ENCODE data around the gene ZNF385B.

Gene ZNF385B

DNA sequence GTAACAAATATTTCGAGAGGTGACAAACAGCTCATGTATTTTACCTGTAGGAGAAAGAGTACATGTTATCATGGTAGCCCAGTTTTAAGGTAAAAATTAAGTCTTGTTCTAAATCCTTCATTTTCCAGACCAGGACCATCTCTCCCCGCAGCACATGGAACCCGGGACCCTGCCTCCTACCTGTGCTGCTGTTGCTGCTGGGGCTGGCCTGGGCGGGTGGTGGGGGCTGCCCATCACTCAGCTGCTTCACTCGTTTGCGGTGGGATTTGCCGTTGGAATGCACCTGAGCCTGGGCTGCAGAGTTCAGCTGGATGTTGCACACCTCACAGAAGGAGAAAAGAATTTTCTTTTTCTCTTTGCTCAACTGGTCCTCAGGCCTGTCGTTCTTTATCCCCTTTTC is 92.1 kb downstream of the ZNF385B start:
- in situ Hi-C loops (cut with HindIII; ENCODE audit: low sequenced_read_pairs), result no loop called here
- no peak for DNase-seq (ENCODE audit: low read depth, low spot score)
- H3K4me3 ChIP-seq (ENCODE audit: low read depth, low read length), result no peak overlapping the region
- no peak for TF ChIP-seq CTCF (IDR thresholded peaks at IDR 0.05; ENCODE audit: low read depth, low read length)

DNA sequence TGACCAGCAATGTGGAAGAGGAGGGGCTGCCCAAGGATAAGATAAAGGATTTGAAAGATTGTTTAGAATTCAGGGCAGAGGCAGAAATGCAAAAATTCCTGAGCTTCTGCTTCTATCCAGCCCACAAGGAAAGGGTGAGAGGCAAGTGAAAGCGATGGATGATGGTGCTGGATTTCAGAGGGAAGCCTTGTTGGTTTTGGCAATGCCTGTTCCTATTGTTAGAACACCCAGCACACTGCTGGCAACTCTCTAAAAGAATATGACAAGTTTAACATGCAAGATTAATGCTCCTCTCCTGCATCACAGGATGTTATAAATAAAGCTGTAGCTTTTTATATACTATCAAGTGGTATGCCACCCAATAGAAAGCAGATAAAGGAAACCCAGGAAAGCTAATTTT is 92.6 kb downstream of the ZNF385B start:
- H3K4me3 ChIP-seq (ENCODE audit: low read depth, low read length), result no peak overlapping the region
- in situ Hi-C loops (cut with HindIII; ENCODE audit: low sequenced_read_pairs), result no loop called here
- peak; percentile 66 for DNase-seq (ENCODE audit: low read depth, low spot score)
- TF ChIP-seq CTCF (IDR thresholded peaks at IDR 0.05; ENCODE audit: low read depth, low read length), result no peak

DNA sequence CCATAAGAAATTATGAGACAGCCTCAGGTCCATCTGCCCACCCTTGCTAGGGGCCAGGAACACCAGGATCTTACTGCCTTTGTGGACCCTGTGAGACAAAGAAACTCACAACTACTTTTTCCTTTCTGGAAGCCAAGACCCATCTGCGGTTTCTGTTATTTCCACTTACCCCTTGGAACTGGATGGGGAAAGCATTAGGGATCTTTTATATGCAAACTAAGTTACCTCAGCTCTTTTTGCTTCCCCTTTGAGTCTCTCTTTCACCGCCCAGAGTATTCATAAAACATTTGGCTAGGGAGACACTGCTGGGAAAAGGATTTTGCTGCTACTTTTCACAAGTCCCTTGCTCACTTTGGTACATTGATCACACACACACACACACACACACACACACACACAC is 95.7 kb downstream of the ZNF385B start:
- no peak for TF ChIP-seq CTCF (IDR thresholded peaks at IDR 0.05; ENCODE audit: low read depth, low read length)
- DNase-seq (ENCODE audit: low read depth, low spot score), result no peak
- in situ Hi-C loops (cut with HindIII; ENCODE audit: low sequenced_read_pairs), result no loop called here
- no peak overlapping the region for H3K4me3 ChIP-seq (ENCODE audit: low read depth, low read length)

DNA sequence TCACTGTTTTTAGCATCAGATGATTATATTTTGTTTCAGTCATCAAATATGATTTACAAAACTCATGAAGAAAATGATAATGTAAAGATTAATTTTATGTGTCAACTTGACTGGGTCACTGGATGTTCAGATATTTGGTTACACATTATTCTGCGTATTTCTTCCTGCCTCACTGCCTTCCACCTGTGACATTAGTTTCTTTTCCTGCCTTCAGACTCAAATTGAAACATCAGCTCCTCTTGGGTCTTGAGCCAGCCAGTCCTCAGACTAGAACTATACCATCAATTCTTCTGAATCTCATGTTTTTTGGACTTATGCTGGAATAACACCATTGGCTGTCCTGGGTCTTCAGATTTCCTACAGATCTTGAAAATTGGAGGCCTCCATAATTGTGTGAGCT is 96.7 kb downstream of the ZNF385B start:
- DNase-seq (ENCODE audit: low read depth, low spot score), result no peak
- no peak overlapping the region for H3K4me3 ChIP-seq (ENCODE audit: low read depth, low read length)
- no peak for TF ChIP-seq CTCF (IDR thresholded peaks at IDR 0.05; ENCODE audit: low read depth, low read length)
- in situ Hi-C loops (cut with HindIII; ENCODE audit: low sequenced_read_pairs), result no loop called here

- DNase-seq (ENCODE audit: low read depth, low spot score), result no peak
- in situ Hi-C loops (cut with HindIII; ENCODE audit: low sequenced_read_pairs), result no loop called here
- no peak overlapping the region for H3K4me3 ChIP-seq (ENCODE audit: low read depth, low read length)
- no peak for TF ChIP-seq CTCF (IDR thresholded peaks at IDR 0.05; ENCODE audit: low read depth, low read length)
Observed at GRCh38 chr2:179758636-179759035, 102.8 kb downstream of the ZNF385B start.

DNA sequence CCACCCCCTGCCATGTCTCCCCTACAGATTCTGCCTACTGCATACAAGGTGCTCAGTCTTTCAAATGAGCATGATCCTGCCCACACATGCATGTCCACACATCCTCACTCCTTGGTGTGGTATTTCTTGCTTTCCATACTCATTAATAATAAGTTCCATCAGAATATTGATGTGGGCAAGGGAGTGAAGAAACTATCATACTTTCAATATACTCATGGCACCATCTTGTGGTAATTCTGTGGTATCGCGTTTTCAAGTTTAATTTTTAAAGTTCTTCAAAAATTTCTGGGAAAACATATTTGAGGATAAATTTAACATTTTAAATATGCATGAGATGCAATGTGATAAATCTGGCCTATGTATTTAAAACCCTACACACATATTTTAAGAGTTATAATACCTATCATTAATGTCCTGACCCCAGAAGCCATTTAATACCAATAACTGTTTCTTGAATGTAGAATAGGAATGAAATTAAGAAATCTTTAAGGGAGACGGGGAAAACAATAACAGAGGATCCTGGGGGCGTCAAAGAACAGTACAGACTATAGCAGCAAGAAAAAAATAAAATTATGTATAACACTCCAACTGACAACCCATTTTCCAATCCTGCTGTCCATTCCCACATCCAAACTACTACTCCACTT is 110.1 kb downstream of the ZNF385B start:
- peak; percentile 45 for DNase-seq (ENCODE audit: low read depth, low spot score)
- peak; percentile 54 for TF ChIP-seq CTCF (IDR thresholded peaks at IDR 0.05; ENCODE audit: low read depth, low read length)
- no peak overlapping the region for H3K4me3 ChIP-seq (ENCODE audit: low read depth, low read length)
- in situ Hi-C loops (cut with HindIII; ENCODE audit: low sequenced_read_pairs), result no loop called here

All from astrocyte of the spinal cord (primary cell).